ENCODE data around the gene EVI2B.
A peak's percentile ranks its signal among the peaks of the same experiment; 100 is the strongest.

EVI2B gene

DNA sequence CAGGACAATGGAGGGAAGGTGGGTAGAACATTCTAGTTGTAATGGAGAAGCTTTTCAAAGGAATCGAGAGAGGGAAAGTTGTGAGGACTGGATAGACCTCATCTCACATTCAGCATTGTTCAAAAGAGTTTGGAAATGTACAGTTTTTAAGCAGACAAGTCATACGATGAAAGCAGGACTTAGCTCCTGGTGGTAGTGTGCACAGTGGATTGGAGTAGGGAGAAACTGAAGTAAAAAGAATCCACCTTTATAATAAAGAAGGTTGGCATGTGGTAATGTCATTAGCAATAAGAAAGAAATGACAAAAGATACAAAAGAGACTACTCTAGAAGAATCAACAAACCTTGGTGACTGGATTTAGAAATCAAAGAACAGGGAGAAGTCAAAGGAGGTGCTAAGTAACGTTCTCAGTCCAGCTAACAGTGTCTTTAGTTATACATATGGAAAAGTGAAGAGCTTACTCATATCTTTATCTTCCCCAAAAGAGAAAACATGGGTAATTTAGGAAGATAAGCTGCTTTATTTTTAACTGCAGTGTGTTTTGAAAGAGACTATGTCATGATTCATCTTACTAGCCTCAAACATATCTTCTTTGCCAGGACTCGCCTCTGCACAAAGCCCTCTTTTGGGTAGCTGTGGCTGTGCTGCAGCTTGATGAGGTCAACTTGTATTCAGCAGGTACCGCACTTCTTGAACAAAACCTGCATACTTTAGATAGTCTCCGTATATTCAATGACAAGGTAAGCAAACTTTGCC is 26.2 kb upstream of the EVI2B start:
- TF ChIP-seq, protein P1, sequence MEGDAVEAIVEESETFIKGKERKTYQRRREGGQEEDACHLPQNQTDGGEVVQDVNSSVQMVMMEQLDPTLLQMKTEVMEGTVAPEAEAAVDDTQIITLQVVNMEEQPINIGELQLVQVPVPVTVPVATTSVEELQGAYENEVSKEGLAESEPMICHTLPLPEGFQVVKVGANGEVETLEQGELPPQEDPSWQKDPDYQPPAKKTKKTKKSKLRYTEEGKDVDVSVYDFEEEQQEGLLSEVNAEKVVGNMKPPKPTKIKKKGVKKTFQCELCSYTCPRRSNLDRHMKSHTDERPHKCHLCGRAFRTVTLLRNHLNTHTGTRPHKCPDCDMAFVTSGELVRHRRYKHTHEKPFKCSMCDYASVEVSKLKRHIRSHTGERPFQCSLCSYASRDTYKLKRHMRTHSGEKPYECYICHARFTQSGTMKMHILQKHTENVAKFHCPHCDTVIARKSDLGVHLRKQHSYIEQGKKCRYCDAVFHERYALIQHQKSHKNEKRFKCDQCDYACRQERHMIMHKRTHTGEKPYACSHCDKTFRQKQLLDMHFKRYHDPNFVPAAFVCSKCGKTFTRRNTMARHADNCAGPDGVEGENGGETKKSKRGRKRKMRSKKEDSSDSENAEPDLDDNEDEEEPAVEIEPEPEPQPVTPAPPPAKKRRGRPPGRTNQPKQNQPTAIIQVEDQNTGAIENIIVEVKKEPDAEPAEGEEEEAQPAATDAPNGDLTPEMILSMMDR (conservative IDR thresholded peaks at IDR 0.05; ENCODE audit: low read length) = 0 out of 2 replicates have a peak, but pooled peaks have one; percentile 6
- DNase-seq (ENCODE audit: low read depth) = peak; percentile 65

DNA sequence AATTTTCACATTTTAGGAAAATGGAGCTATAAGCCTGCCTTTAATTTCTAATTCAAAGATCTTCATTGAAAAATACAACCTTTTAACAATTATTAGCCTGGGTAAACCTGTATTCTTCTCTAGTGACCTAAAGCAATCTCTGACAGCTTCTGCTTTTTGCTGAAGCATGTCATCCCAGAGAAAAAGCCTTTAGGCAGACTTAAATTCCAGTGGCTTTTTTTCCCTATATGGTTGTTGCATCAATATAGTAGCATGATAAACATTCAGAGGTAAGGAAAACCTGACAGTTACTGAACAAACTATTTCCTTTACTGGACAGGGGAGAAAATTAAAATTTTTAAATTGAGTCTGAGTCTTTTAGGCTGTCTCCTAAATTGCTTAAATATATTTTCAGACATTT is 15.4 kb upstream of the EVI2B start:
- TF ChIP-seq, protein P1 (conservative IDR thresholded peaks at IDR 0.05; ENCODE audit: low read length) = no peak
- no peak overlapping the region for H3K4me3 ChIP-seq (ENCODE audit: low read length)
- DNase-seq (ENCODE audit: low read depth) = peak; percentile 9

More for the DNA sequence above, 26.2 kb upstream of the EVI2B start:
- H3K4me3 ChIP-seq (ENCODE audit: low read length) = no peak overlapping the region

DNA sequence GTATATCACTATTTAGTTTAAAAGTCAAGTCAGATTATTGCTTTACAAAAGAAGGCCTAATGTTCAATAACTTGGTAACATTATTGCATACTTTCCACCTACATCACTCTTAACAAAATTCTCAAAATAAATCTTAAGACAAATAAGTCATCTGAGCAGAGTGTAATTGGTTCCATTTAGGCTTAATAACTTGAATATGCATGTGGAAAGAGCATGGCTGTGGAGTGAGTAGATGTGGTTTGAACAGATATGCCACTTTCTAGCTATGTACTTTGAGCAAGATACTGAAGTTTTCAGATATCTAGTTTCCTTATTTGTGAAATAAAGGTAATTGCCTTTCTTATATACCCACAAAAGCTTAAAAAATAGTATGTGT is 14.3 kb upstream of the EVI2B start:
- peak; percentile 78 for DNase-seq (ENCODE audit: low read depth)

DNA sequence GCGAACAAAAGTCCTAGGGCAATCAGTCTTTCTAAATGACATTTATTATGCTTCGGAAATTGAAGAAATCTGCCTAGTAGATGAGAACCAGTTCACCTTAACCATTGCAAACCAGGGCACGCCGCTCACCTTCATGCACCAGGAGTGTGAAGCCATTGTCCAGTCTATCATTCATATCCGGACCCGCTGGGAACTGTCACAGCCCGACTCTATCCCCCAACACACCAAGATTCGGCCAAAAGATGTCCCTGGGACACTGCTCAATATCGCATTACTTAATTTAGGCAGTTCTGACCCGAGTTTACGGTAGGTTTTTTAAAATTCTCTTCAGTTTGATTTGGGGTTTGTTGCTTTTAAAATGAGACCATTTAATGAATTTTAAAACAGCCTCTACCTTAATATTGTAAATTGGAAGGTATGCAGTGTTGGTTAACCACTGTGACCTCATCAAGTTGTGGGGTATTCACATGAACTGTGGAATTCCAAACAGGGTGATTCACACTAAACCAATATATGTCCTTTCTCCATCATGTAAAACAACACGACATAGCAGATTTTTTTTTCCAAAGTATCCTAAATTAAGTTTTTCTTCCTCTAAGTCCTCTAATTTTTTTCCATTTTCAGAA is 13.8 kb upstream of the EVI2B start:
- DNase-seq (ENCODE audit: low read depth) = peak; percentile 91
- no peak overlapping the region for H3K4me3 ChIP-seq (ENCODE audit: low read length)
- TF ChIP-seq, protein P1 (conservative IDR thresholded peaks at IDR 0.05; ENCODE audit: low read length) = no peak

More for the DNA sequence above, 14.3 kb upstream of the EVI2B start:
- H3K4me3 ChIP-seq (ENCODE audit: low read length) = no peak overlapping the region
- TF ChIP-seq, protein P1 (conservative IDR thresholded peaks at IDR 0.05; ENCODE audit: low read length) = no peak

DNA sequence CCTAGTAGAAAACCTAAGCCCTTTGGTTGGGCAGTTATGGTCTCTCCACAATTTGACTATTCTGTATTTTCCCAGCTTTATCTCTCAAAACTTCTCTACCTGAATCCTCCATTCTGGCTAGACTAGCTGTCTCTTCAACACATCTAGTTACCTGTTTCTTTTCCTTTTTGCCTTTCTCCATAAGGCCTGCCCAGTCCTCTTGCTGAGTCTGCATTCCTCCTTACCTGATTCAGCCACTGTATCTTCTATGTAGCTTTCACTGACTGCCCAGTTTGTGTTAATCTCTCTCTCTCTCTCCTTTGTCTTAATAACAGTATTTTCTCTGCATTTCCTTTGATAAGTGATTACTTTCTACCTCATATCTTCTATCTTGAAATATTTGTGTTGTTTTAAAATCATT is 9.7 kb upstream of the EVI2B start:
- DNase-seq (ENCODE audit: low read depth) = no peak
- no peak overlapping the region for H3K4me3 ChIP-seq (ENCODE audit: low read length)
- TF ChIP-seq, protein P1 (conservative IDR thresholded peaks at IDR 0.05; ENCODE audit: low read length) = no peak

DNA sequence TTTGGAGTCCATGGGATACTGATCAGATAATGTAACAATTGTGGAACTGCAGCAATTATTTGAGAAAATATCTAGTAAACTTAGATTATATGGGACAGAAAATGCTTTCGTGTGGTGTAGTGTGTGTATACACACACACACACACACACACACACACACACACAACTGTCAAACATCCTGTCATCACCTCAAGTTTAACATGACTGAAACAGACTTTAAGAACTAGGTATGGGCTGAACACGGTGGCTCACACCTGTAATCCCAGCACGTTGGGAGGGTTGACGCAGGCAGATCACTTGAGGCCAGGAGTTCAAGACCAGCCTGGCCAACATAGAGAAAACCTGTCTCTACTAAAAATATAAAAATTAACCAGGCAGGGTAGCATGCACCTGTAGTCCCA is 8.1 kb upstream of the EVI2B start:
- TF ChIP-seq, protein P1 (conservative IDR thresholded peaks at IDR 0.05; ENCODE audit: low read length) = no peak
- DNase-seq (ENCODE audit: low read depth) = no peak
- no peak overlapping the region for H3K4me3 ChIP-seq (ENCODE audit: low read length)

DNA sequence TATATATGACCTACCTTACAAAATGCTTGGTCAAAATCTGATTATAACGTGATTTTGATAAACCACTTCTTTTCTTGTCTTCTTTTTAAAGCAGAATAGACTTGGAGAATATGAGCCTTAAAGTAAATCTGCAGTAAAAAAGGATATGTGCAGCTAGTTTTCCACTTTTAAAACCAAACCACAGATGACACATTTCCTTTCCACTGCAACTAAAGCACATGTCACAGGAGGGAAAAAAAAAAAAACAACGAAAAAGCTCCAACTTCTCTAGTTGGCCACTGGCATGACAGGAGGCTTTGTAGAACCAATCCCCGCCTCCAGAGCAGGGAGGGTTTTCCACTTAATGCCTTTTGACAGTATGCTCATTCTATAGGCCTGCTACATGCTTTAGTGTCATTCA is 7.6 kb upstream of the EVI2B start, which contains the start of gene EVI2A:
EVI2A (minus strand) TSS at position 142 of the 400 bp plus-strand sequence. CDS start 2,609 bp downstream, outside the sequence.
- DNase-seq (ENCODE audit: low read depth) = peak; percentile 70
- no peak within 1 kb of the TSS for H3K4me3 ChIP-seq (ENCODE audit: low read length)
- TF ChIP-seq, protein P1 (conservative IDR thresholded peaks at IDR 0.05; ENCODE audit: low read length) = no peak

Data from AG10803 (cell line).